NCI-H1436 treated with DMSO at 0.1 percent for 48 hours (cell line): ENCODE data around the gene CACNA1S.

Experiments used
- DNase-seq: peaks from one replicate; lab custom pipeline; 2025; lab: John Stamatoyannopoulos, UW

The CACNA1S gene

GRCh38 chr1:201140235-201140940 is 28.2 kb upstream of the CACNA1S start:
- peak; percentile 46 for DNase-seq

DNA sequence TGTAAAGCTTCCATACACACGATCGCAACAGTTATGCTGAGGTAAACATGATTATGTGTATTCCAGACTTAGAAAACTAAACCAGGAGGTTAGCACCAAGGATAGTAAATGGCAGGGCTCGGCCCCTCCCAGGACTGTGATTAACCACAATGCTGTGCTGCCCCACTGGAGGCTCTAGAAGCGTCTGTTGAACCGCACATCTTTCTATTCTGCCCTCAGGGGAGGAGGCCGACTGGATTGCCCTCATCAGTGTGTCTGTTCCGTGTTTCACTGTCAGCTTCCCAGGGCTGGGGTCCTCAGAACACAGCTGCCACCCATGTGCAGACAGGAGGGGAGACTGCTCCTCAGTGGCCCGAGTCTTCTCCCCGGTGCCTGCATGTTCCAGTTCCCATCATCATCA is 27.5 kb upstream of the CACNA1S start:
- DNase-seq: no peak

- DNase-seq: no peak
These were observed 27.1 kb upstream of the CACNA1S start for GRCh38 chr1:201139306-201139705.

DNA sequence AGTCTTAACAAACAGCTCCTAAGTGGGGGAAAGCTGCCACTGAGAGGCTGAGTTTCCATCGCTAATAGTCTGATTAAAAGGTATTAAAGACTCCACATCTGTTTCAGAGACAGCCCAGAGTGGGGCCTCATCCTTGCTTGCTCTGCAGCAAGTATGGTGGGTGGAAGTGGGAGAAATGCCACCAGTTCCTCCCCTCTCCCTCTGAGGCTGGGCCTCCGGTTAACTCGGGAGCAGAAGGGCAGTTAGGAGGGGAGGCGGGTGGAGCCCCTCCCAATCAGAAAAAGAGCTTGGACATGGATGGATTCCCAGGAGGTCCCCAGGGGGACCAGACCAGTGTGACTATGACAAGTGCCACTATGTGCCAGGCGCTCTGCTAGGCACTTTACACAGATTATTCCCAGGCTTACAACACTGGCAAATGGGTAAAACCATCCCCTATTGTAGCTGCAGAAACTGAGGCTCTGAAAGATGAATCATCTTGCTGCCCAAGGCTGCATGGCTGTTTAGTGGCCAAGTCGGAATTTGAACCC is 26.1 kb upstream of the CACNA1S start:
- no peak for DNase-seq

DNA sequence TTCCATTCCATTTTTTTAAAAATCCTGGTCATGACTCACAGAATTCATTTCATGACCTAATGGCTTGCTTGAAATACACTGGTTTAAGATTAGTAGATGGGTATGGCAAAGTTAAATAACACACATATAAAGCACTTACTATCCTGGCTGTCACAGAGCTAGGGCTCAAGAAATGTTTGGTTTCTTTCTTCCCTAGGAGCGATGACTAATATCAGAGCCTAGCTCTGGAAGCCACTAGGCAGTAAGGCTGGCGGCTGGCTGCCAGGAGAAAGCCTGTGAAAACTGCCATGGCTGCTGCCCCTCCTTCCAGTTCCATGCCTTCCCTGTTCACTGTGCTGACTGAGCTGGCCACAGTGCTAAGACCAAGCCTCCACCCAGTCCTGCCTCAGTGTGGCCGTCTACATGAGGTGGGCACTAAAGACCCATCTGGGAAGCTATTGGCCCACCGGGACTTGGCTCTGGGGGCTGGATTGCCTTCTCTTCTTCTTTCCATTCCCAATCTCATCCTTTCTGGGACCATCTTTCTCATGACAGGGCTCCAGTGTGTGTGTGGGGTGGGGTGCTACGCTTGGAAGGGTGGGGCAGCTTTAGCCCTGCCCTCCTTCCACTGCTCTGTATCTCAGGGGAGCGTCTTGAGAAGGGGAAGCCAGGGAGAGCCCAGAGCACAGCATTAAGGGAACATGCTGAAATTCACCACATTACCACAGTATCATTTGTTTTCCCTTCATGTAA is 25.5 kb upstream of the CACNA1S start:
- DNase-seq: no peak

- DNase-seq: no peak
These were observed 24.8 kb upstream of the CACNA1S start for GRCh38 chr1:201137024-201137392.

GRCh38 chr1:201136355-201137023 is 24.3 kb upstream of the CACNA1S start:
- no peak for DNase-seq

DNA sequence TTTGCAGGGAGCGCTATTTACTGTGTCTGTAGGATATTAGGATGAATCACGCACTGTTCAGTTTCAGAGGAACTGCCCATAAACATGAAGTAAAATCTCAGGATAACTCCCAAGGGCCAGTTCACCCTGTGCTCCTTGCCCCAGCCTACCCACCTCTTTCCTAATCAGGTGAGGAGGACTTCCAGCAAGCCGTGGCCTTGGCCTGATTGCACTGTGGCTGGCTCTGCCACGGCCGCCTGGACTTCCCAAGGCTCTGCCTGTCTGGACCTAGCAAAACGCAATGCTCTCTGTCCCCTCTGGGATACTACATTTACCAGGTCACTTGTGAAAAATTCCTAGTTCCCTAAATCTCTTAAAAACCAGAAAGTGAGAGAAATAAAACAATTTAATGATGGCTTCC is 22.2 kb upstream of the CACNA1S start:
- no peak for DNase-seq

DNA sequence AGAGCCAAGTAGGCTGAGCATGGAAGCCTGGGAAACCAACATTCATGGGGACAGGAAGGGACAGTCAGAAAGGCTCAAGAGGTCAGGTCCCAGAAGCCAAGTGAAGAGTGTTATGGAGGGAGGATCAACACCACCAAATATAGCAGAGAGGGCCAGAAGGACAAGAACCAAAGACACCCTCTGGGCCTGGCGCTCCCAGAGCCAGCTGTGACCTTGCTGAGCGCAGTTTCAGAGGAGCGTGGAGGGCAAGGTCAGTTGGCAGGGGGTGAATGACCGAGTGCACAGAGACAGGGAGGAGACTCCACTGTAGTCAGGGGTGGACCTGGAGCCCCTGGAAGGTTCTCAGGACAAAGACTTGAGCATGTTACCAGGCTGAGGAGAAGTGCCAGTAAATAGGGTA is 19.2 kb upstream of the CACNA1S start:
- no peak for DNase-seq

DNA sequence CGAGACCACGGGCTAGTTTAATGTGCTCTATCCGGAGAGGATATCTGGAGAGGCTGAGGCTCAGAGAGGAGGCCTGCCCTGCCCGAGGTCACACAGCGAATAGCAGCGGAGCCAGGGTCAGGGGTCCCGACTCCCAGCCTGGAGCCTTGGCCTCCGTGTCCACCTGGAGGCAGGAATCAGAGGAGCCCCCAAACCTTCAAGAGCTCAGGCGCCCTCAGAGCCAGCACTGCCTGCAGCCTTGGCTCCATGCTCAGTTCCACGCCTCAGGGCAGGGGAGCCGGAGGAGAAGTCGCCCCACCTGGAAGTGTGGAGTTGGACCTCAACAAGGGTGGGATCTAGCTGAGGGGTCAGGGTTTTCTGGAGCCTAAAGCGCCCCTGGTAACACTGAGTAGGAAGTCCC is 16.7 kb upstream of the CACNA1S start:
- DNase-seq: no peak

DNA sequence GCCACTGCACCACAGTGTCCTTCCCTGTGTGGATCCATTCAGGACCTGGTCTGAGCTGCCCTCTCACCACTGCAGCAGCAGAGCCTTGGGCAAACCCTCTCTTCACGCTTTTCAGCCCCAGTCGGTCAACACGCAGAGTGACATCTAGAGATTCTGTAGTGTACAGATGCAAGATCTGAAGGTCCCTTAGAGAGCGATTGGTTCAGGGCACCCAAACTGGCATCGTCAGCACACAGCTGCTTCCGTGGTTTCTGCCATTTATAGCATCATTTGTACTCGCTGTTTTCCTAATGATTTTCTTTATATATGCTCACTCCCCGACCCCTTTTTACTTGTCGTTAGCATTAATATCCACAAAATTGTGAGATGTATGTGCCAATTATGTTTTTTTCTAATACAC is 16.2 kb upstream of the CACNA1S start:
- no peak for DNase-seq

- DNase-seq: no peak
These were observed 15.7 kb upstream of the CACNA1S start for GRCh38 chr1:201127755-201128455.

- DNase-seq: no peak
These were observed 14.9 kb upstream of the CACNA1S start, which contains the start of gene ASCL5 for GRCh38 chr1:201126832-201127754. ASCL5 (minus strand) TSS chr1:201127184; CDS start chr1:201115372, 11,812 bp downstream.

DNA sequence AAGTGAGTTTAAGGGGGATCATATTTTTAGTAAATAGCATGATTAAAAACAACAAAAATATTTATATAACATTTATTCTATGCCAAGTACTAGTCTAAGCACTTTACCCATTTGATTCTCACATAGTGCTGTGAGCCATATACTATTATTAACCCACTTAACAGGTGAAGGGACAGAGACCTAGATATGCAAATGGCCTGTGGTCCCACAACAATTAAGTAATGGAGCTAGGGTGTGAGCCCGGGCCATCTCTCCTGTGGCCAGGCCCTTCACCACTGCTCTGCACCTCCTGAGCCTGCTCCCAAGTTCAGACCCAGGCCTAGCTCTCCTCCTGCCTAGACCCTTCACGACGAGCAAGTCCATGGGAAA is 14.2 kb upstream of the CACNA1S start:
- no peak for DNase-seq

DNA sequence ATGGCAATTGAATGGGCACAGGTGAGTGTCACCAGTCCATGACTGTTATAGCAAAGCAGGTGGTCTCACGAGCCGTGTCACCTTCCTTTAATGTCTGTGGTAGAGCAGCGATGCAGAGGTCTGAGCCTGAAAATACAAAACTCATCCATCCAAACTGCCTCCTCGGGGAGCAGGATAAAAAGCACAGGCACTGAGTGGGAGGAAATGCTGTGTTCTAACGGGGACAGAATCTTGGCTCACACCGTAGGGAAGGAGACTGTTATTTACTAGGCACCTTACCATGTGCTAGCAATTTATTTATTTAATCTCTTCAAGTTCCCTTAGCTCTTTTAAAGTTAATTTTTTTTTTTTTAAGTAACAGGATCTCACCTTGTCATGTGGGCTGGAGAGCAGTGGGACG is 13.6 kb upstream of the CACNA1S start:
- no peak for DNase-seq

DNA sequence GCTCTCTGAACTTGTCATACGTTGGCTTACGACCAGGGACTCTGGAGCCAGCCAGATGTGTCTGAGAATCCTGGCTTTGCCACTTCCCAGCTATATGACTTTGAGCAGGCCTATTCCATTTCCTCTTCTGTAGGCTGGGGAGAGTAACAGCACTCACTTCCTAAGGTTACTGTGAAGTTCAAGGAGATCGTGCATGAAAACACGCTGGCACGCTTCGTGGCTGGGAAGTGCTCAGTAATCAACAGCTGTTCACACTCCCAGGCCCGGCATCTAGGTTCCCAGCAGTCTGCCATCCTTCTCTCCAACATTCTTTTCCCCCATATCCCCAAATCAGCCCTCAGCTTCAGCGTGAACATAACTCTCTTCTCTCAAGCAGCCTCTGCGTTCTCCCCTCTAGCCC is 12.8 kb upstream of the CACNA1S start:
- DNase-seq: no peak

GRCh38 chr1:201123866-201124265 is 11.6 kb upstream of the CACNA1S start:
- no peak for DNase-seq

DNA sequence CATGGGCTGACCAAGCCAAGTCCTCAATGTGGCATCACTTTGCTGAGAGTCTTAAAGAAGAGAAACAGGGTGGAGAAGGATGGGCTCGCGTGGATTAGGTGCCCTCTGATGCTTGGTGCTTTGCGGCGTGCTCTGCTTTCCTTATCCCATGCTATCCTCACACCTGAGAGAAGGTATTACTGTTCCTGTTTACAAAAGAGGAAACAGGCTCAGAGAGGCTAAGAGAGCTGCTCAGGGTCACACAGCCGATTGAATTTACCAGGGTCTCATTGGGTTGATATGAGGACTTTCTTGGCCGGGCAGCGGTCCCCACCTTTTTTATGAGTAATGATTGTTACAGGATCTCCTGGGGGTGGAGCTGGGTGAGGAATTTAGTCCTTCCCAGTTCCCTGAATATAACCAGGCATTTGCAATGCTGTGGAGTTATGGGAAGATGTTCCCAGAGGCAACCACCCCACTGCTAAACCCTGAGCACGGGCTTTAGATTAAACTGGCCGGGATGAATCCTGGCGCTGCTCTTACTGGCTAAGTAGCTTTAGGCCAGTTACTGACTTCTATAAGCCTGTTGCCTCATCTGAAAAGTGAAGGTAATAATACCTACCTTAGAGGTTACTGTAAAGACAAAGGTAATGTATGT is 10.2 kb upstream of the CACNA1S start:
- DNase-seq: no peak

DNA sequence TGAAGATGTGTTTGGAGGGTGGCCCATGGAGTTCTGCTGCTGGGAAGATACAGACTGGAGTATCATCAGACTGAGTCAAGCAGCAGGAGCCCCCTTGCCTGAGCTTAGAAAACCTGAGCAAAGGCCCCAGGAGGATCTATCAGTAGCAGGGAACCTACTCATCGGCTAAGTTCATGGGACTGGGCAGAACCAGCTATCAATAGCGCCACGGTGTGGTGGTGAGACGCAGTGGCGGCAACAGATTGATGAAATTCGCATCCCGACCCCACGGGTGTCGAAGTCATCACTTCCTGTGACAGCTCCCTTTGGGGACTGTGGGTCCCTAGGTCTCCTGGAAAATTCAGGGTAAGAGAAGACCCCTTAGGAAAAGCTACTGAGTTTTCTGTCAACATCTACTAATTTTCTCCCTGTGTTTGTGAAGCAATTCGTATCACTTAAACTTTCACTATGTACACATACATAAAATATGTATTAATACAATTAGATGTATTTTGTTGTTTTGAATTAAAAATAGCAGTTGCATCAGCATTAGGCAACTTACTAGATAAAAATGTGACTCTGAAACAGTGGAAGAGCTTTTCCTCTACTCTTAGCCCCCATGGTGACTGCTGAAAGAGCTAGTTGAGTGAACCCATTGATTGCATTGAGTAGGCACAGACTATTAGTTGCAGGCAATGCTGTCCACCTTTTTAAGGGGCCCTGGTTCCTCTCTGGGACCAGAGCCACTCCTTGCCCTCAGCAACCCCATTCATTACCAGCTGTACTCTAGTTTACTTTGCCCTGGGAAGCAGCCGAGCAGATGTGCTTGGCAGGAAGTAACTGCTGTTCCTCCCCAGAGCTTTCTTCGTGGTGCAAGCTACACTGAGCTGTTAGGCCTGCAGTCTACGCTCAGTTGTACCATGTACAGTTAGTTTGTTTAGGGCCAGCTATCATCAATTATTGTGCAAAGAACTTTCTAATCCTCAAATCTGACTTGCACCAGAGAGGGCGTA is 7.3 kb upstream of the CACNA1S start:
- no peak for DNase-seq

- no peak for DNase-seq
These were observed 3.9 kb upstream of the CACNA1S start for GRCh38 chr1:201116091-201116490.
